Osteoblast (primary cell): Measurements from ENCODE around the gene CHMP4B. TPM values are rescaled to one million over a fixed set of nuclear protein-coding genes. Genes with fewer than 3 reads are reported as not detected.
"Not testable (repeated sequence)": the region's sequence is repeated elsewhere in the genome, so short reads cannot be mapped to it uniquely, and the experiment has no call there.

Experiments used
- DNase-seq: peaks from one replicate; pipeline ENCODE4 v3.0.0; 2011; ENCODE audit warnings: low spot score, mixed read lengths; ENCODE audit not compliant: insufficient read length; ENCODE audit errors: missing footprints
- H2AFZ ChIP-seq: 2 replicates; pipeline ENCODE4 v1.6.0; 2011; ENCODE audit warnings: mild to moderate bottlenecking, low read length
- H3K27ac ChIP-seq: 2 replicates; pipeline ENCODE4 v1.5.1; 2011; ENCODE audit warnings: mild to moderate bottlenecking, low read depth, low read length, moderate library complexity
- H3K27me3 ChIP-seq: 2 replicates; pipeline ENCODE4 v1.6.0; 2012; ENCODE audit warnings: mild to moderate bottlenecking, control low read depth, inconsistent platforms, low read length, moderate library complexity; ENCODE audit not compliant: insufficient read depth
- H3K36me3 ChIP-seq: 2 replicates; pipeline ENCODE4 v1.5.1; 2011; ENCODE audit warnings: mild to moderate bottlenecking, low read length, control low read depth, moderate library complexity; ENCODE audit not compliant: insufficient read depth
- H3K4me1 ChIP-seq: 2 replicates; pipeline ENCODE4 v1.5.1; 2011; ENCODE audit warnings: mild to moderate bottlenecking, low read length, control low read depth, moderate library complexity; ENCODE audit not compliant: insufficient read depth
- H3K4me2 ChIP-seq: 2 replicates; pipeline ENCODE4 v1.6.0; 2011; ENCODE audit warnings: mild to moderate bottlenecking, low read length; ENCODE audit not compliant: insufficient read depth
- H3K4me3 ChIP-seq: fragments of 200-600 bp; sonication (generic); 3 replicates; pipeline ENCODE4 v1.5.1; 2012; ENCODE audit warnings: mild to moderate bottlenecking, low read length, inconsistent platforms; ENCODE audit not compliant: insufficient read depth
- H3K79me2 ChIP-seq: 2 replicates; pipeline ENCODE4 v1.6.0; 2012; ENCODE audit warnings: mild to moderate bottlenecking, low read length, control low read depth, inconsistent platforms; ENCODE audit not compliant: insufficient read depth
- H3K9me3 ChIP-seq: 2 replicates; pipeline ENCODE4 v1.5.1; 2011; ENCODE audit warnings: low read depth, low read length, control low read depth
- H4K20me1 ChIP-seq: 2 replicates; pipeline ENCODE4 v1.6.0; 2012; ENCODE audit warnings: mild to moderate bottlenecking, low read length, control low read depth; ENCODE audit not compliant: insufficient read depth
- total RNA-seq: library from RNA; depleted of rRNA; stranded (reverse); fragments of >200 nt; gene quantifications from 2 replicates; pipeline ENCODE4 v1.2.3, GENCODE V29; 2012
- TF ChIP-seq, protein P1 (sequence below): IDR thresholded peaks from 2 replicates; pipeline ENCODE4 v1.5.1; 2011; ENCODE audit warnings: mild to moderate bottlenecking, low read depth, low read length, moderate library complexity; ENCODE audit errors: extremely low read depth

The CHMP4B gene
- total RNA-seq, 1 donor = 40.9 TPM

DNA sequence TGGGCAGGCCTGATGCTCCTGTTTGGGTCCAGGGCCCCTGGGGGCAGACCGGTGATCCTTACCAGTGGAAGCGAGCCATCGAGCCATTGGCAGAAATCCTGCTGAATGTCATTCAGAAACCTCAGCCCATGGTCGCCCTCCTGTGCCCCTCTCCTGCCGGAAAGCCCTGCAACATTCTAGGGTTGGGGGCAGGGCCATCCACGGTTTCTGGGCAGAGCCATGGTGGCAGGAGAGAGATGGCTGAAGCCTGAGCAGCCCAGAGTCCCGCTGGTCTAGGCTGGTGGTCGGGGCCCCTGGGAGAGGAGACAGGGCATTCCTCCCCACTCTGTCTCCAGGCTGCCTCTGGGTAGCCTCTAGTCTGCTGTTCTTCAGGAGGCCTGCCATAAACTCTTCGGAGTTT is 19.6 kb upstream of the CHMP4B start:
- TF ChIP-seq, protein P1, sequence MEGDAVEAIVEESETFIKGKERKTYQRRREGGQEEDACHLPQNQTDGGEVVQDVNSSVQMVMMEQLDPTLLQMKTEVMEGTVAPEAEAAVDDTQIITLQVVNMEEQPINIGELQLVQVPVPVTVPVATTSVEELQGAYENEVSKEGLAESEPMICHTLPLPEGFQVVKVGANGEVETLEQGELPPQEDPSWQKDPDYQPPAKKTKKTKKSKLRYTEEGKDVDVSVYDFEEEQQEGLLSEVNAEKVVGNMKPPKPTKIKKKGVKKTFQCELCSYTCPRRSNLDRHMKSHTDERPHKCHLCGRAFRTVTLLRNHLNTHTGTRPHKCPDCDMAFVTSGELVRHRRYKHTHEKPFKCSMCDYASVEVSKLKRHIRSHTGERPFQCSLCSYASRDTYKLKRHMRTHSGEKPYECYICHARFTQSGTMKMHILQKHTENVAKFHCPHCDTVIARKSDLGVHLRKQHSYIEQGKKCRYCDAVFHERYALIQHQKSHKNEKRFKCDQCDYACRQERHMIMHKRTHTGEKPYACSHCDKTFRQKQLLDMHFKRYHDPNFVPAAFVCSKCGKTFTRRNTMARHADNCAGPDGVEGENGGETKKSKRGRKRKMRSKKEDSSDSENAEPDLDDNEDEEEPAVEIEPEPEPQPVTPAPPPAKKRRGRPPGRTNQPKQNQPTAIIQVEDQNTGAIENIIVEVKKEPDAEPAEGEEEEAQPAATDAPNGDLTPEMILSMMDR = no peak
- Histone ChIP-seq H3K27ac (no peak overlapping the region), H2AFZ (no peak overlapping the region), H3K79me2 (no peaks in the 10 kb centered on the region), H3K4me1 (peaks cover 8% of the 10 kb centered on the region), H3K4me2 (no peak overlapping the region), H3K9me3 (no peaks in the 10 kb centered on the region), H3K27me3 (no peaks in the 10 kb centered on the region), H4K20me1 (peaks cover 2% of the 10 kb centered on the region), H3K36me3 (no peaks in the 10 kb centered on the region), H3K4me3 (no peak overlapping the region)
- DNase-seq = no peak

DNA sequence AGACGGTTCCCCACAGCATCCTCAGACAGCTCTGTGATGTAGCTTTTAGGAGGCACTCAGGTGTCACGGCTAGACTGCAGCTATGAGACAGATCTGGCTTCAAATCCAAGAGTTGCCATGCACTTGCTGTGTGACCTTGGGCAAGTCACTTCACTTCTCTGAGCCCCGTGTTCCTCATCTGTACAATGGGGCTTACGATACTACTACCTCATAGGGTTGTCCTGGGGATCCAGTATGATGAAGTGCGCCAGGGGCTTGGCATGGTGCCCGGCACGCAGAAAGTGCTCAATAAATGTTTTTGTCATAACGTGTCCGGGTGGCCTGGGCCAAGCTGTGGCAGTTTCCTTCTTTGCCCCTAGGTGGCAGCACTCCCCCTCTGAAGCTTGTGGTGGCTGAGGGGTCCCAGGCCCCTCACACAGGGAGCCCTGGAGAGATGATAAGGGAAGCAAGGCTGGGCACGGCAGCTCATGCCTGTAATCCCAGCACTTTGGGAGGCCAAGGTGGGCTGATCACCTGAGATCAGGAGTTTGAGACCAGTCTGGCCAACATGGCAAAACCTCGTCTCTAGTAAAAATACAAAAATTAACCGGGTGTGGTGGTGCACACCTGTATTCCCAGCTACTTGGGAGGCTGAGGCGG is 19.1 kb upstream of the CHMP4B start:
- H3K4me3 ChIP-seq = no peak overlapping the region
- H3K4me1 ChIP-seq = peaks cover 8% of the 10 kb centered on the region
- no peaks in the 10 kb centered on the region for H3K27me3 ChIP-seq
- no peak overlapping the region for H3K27ac ChIP-seq
- H3K9me3 ChIP-seq = no peaks in the 10 kb centered on the region
- H2AFZ ChIP-seq = no peak overlapping the region
- peak; percentile 89 for DNase-seq
- no peaks in the 10 kb centered on the region for H3K36me3 ChIP-seq
- H3K79me2 ChIP-seq = no peaks in the 10 kb centered on the region
- H4K20me1 ChIP-seq = peaks cover 2% of the 10 kb centered on the region
- TF ChIP-seq, protein P1 = peak; percentile 65
- H3K4me2 ChIP-seq = no peak overlapping the region

GRCh38 chr20:33792598-33792989 is 18.6 kb upstream of the CHMP4B start:
- peak; percentile 31 for DNase-seq
- not testable (repeated sequence) for H3K27me3 ChIP-seq, H2AFZ ChIP-seq, H3K4me3 ChIP-seq, H3K36me3 ChIP-seq, H4K20me1 ChIP-seq, H3K4me1 ChIP-seq, H3K9me3 ChIP-seq, H3K4me2 ChIP-seq, H3K27ac ChIP-seq, H3K79me2 ChIP-seq

DNA sequence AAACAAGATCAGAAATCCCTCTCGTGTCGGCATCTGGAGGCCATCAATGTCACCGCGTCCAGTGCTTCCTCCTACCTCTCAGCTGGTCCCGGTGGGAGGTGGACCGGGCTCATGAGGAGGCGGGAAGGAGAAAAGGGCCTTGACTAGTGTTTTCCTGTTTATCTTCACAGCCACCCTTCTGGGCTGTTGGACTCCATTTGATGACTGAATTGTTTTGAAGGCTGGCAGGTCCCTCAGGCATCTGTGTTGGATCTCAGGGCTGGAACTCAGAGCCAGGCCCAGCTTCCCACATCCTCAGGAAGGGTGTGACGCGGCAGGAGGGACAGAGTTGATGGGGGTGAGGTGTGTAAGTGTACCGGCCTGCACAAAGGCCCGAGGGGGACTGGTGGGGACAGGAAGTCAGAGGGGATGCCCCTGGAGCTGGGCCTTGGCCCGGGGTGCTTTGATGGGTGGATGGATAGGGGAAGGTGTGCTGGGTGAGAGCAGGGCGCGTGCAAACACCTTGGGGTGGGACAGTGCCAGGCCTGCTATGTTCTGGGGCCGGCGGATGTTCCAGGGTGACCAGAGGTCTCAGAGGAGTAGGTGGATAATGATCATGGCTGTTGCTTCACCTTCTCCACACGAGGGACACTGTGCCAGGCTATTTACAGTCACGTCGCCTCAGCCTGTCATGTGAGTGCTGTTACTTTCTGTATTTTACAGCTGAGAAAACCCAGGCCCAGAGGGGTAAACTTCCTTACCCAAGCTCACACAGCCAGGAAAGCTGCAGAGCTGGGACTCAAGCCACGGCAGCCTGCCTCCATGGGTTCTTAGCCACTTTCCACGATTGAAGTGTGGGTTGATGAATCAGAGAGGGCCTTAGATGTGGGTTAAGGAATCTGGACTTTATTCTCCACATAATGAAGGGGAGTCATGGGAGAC is 17.9 kb upstream of the CHMP4B start:
- Histone ChIP-seq H4K20me1 (peaks cover 2% of the 10 kb centered on the region), H3K36me3 (no peaks in the 10 kb centered on the region), H3K4me2 (no peak overlapping the region), H2AFZ (no peak overlapping the region), H3K79me2 (no peaks in the 10 kb centered on the region), H3K9me3 (no peaks in the 10 kb centered on the region), H3K4me3 (no peak overlapping the region), H3K27ac (no peak overlapping the region), H3K4me1 (peaks cover 8% of the 10 kb centered on the region), H3K27me3 (no peaks in the 10 kb centered on the region)
- peak; percentile 89 for DNase-seq
- TF ChIP-seq, protein P1 = no peak
